Measurements from ENCODE around the gene CRYGN.
A peak's percentile ranks its signal among the peaks of the same experiment; 100 is the strongest.

Gene CRYGN

GRCh38 chr7:151439855-151440798, at the start of gene CRYGN:
Gene CRYGN (minus strand): TSS chr7:151440141. CDS start chr7:151439917, 224 bp downstream.
- peak; percentile 24 for DNase-seq

GRCh38 chr7:151489498-151489897, 49.6 kb upstream of the CRYGN start:
- no peak for DNase-seq

- DNase-seq, result no peak
Observed at GRCh38 chr7:151488096-151488495, 48.2 kb upstream of the CRYGN start.

- no peak for DNase-seq
Observed at GRCh38 chr7:151487228-151487627, 47.3 kb upstream of the CRYGN start.

GRCh38 chr7:151486074-151486473, 46.1 kb upstream of the CRYGN start:
- no peak for DNase-seq

GRCh38 chr7:151484971-151485707, 45.2 kb upstream of the CRYGN start:
- DNase-seq, result no peak

GRCh38 chr7:151483711-151483983, 43.7 kb upstream of the CRYGN start:
- no peak for DNase-seq

- no peak for DNase-seq
Observed at GRCh38 chr7:151482883-151483710, 43.2 kb upstream of the CRYGN start.

- no peak for DNase-seq
Observed at GRCh38 chr7:151481650-151482505, 41.9 kb upstream of the CRYGN start.

- no peak for DNase-seq
Observed at GRCh38 chr7:151477867-151478266, 37.9 kb upstream of the CRYGN start.

GRCh38 chr7:151472644-151473380, 32.9 kb upstream of the CRYGN start:
- DNase-seq, result no peak

GRCh38 chr7:151470711-151471110, 30.8 kb upstream of the CRYGN start:
- DNase-seq, result no peak

GRCh38 chr7:151469281-151469680, 29.3 kb upstream of the CRYGN start:
- no peak for DNase-seq

GRCh38 chr7:151468217-151469018, 28.5 kb upstream of the CRYGN start:
- DNase-seq, result no peak

GRCh38 chr7:151465169-151465568, 25.2 kb upstream of the CRYGN start:
- no peak for DNase-seq

GRCh38 chr7:151462306-151462779, 22.4 kb upstream of the CRYGN start:
- no peak for DNase-seq

GRCh38 chr7:151461942-151462230, 21.9 kb upstream of the CRYGN start:
- DNase-seq, result no peak

- no peak for DNase-seq
Observed at GRCh38 chr7:151461096-151461941, 21.4 kb upstream of the CRYGN start.

- no peak for DNase-seq
Observed at GRCh38 chr7:151460474-151460855, 20.5 kb upstream of the CRYGN start.
